OCI-LY7 (cell line): ENCODE results near the gene AGT.

Experiments
- CTCF ChIP-seq: fragments of 200-600 bp; sonication (generic); conservative IDR thresholded peaks from 2 replicates; pipeline ENCODE4 v1.5.1; 2014; ENCODE audit warnings: mild to moderate bottlenecking, antibody characterized with exemption, low read length, moderate library complexity, mixed read lengths
- EZH2phosphoT487 ChIP-seq: fragments of 200-600 bp; sonication (generic); IDR thresholded peaks from 2 replicates; pipeline ENCODE4 v1.6.1; 2018; ENCODE audit warnings: low read depth, borderline replicate concordance, mild to moderate bottlenecking, mixed run types, antibody characterized with exemption, low read length, moderate library complexity, mixed read lengths

GRCh38 chr1:230750576-230750975 is 36.7 kb upstream of the AGT start:
- TF ChIP-seq CTCF (no peak), EZH2phosphoT487 (no peak)
